ENCODE measurements around the gene F8.
"Not testable (repeated sequence)": the region's sequence is repeated elsewhere in the genome, so short reads cannot be mapped to it uniquely, and the experiment has no call there.

F8 gene

DNA sequence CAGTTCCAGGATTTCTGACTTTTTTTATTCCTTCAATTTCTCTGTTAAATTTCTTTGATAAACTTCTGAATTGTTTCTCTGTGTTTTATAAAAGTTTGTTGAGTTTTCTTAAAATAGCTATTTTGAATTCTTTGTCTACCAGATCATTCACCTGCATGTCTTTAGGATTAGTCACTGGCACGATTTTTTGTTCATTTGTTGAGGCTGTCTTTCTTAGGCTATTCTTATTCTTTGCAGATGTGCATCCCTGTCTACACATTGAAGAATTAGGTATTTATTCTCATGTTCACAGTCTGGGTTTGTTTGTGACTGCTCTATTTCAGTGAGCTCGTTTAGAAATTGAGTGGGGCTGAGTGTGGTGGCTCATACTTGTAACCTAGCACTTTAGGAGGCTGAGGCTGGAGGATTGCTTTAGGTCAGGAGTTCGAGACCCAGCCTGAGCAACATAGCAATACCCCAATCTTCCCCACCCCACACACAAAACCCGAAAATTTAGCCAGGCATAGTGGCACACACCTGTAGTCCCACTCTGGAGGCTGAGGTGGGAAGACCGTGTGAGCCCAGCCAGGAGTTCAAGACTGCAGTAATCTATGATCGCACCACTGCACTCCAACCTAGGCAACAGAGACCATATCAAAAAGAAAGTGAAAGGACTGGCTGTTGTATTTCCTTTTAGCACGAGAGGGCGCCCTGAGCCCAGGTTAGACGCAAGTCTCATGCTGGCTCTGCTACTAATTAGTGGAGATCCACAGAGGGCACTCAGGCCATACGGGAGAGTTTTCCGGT, 42.0 kb downstream of the F8 start:
- DNase-seq, result peak; percentile 88

DNA sequence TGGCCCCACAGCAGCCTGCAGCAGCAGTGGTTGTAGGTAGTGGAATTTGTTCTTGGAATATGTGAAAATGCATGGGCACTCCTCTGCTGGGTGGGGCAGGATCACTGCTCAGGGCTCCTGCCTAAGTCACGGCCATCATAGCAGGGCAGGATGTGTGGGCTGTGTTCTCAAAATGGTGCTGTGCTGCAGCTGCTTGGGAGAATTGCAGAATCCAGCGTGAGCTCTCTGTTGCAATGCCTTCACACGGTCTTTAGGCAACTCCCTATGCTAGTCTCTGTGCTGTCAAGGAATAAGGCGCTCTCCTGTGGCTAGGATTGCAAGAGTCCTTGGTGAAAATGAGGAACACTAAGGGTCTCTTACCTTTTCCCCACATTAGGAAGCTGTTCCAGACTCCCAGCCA, 42.9 kb downstream of the F8 start:
- no peak for DNase-seq

DNA sequence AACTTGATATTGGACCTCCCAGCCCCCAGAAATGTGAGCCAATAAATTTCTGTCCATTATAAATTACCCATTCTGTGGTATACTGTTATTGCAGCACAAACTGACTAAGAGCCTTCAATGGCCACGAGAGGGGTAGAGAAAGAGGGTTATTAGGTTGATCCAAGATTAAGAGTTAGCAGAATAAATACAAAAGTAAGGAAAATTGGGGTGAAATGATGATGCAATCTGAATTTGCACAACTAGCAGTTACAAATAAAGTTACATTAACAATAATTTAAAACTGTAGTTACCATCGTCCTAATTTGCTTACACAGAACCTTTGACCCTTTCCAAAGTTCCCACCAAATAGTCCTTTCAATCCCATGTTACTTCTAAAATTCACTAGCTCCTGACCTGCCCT, 54.2 kb downstream of the F8 start:
- no peak for DNase-seq

DNA sequence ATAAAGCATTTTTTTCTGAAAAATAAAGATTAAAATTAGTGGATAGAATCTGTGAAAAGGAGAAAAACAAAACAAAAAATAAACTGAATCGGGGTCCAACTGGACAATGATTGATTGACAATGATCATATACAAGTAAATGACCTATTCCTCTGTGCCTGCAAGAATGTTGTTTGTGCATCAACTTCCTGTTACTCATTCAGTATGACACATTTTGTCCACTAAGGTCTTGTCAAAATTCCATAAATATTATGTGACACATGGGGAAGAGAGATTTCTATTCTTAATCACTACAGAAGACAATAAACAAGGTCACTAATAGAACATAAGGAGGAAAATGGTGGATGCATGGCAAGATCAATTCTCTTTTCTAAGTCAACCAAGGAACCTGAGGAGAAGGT, 54.9 kb downstream of the F8 start:
- DNase-seq, result no peak

DNA sequence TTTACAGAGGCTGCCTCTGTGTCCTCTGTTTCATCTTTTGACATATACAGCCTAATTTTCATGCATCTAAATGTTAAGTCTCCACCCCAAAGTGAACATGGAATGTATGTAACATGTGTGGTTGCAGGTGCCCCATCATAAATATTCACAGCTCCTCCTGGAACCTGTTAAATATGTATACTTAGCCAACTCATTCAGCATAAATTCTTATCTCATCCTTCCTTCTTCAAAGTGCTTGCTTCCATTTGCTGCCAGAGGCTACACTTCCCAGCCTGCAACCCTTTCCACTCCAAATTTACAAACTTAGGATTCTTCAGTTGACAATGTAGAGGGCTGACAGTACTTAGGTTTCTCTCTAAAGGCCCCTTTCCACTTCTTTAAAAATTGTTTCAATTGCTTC, 60.6 kb downstream of the F8 start:
- no peak for DNase-seq

DNA sequence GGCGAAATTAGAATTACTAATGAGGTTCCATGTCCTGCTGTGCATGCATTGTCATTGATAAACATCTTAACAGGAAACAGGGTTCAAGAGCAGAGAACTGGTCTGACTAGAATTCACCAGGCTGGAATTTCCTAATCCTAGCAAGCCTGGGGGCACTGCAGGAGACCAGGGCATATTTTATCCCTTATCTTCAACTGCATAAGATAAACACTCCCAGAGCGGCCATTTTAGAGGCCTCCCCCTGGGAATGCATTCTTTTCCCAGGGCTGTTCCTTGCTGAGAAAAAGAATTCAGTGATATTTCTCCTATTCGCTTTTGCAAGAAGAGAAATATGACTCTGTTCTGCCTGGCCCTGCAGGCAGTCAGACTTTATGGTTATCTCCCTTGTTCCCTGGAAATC, 66.7 kb downstream of the F8 start:
- DNase-seq, result not testable (repeated sequence)

DNA sequence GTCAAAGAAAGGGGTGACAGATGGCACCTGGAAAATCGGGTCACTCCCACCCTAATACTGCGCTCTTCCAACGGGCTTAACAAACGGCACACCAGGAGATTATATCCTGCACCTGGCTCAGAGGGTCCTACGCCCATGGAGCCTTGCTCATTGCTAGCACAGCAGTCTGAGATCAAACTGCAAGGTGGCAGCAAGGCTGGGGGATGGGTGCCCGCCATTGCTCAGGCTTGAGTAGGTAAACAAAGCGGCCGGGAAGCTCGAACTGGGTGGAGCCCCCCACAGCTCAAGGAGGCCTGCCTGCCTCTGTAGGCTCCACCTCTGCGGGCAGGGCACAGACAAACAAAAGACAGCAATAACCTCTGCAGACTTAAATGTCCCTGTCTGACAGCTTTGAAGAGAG, 83.3 kb downstream of the F8 start:
- not testable (repeated sequence) for DNase-seq

DNA sequence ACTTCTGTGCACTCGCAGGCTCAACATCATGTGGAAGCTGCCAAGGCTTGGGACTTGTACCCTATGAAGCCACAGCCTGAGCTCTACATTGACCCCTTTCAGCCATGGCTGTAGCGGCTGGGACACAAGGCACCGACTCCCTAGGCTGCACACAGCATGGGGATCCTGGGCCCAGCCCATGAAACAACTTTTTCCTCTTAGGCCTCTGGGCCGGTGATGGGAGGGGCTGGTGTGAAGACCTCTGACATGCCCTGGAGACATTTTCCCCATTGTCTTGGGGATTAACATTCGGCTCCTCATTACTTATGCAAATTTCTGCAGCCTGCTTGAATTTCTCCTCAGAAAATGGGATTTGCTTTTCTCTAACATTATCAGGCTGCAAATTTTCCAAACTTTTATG, 97.8 kb downstream of the F8 start:
- not testable (repeated sequence) for DNase-seq

DNA sequence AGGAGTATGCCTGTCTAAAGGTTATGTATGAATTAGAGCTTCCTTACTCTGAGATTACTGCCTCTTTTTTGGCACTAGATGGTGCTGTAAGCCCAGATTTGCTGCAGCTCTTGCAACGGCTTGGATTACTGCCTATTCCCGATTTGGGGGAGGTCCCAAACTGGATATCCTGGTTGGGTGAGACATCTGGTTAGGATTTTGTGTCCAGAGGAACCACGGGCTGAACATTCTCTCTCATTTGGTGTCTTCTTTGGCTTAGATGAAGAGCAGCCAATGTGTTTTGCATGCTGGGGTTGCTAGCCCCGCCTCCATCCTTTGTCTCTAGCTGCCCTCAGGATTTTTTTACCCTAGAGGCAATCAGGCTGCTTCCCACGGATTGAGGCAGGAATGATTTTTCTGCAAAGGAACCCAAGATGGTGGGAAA, 104.5 kb downstream of the F8 start:
- peak; percentile 62 for DNase-seq

DNA sequence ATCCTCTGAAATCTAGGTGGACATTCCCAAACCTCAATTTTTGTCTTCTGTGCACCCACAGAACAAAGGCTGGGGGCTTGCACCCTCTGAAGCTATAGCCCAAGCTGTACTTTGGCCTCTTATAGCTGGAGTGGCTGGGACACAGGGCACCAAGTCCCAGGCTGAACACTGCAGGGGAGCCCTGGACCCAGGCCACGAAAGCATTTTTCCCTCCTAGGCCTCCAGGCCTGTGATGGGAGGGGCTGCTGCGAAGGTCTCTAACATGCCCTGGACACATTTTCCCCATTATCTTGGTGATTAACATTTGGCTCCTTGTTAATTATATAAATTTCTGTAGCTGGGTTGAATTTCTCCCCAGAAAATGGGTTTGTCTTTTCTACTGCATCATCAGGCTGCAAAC, 108.5 kb downstream of the F8 start:
- no peak for DNase-seq

DNA sequence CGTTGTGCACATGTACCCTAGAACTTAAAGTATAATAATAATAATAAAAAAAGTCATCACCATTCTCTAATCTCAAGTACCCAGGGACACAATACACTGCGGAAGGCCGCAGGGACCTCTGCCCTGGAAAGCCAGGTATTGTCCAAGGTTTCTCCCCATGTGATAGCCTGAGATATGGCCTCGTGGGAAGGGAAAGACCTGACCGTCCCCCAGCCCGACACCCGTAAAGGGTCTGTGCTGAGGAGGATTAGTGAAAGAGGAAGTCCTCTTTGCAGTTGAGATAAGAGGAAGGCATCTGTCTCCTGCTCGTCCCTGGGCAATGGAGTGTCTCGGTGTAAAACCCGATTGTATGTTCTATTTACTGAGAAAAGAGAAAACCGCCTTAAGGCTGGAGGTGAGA, 112.0 kb downstream of the F8 start:
- not testable (repeated sequence) for DNase-seq

DNA sequence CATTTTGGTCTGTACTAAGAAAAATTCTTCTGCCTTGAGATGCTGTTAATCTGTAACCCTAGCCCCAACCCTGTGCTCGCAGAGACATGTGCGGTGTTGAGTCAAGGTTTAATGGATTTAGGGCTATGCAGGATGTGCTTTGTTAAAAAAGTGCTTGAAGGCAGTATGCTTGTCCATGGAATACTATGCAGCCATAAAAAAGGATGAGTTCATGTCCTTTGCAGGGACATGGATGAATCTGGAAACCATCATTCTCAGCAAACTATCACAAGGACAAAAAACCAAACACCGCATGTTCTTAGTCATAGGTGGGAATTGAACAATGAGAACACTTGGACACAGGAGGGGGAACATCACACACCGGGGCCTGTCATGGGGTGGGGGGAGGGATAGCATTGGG, 112.5 kb downstream of the F8 start:
- not testable (repeated sequence) for DNase-seq

DNA sequence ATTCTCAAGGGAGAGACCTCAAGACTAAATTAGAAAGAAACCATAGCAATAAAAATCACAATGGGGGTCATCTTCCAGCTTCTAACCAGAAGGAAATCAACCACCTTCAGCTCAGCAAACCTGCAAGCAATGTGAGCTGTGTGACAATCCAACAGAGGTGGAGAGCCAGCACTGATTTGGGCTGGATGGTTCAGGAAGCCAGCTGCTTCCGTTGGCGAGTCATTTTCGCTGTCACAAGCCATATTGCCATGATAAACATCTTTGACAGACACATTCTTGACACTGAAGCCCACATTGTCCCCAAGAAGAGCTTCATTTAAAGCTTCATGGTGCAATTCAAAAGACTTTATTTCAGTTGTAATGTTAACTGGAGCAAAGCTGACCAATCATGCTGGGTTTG, 113.7 kb downstream of the F8 start:
- DNase-seq, result no peak

DNA sequence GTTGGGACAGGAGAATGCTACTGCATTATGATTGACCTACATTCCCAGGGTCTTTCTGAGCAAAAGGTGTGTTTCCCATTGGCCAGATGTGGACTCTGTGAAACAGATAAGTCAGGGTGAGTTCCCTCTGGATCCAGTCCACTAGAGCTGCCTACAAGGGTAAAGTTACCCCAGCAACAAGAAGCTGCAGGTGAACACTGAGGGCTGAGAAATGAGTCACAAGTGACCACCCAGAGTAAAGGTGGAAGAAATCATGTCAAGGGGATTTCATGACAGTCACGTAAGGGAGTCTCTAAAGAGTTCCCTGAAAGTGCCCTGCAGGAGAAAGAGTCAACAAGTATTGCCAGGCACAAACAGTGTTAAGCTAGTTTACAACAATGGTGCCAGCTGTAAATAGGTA, 120.1 kb downstream of the F8 start:
- DNase-seq, result no peak

DNA sequence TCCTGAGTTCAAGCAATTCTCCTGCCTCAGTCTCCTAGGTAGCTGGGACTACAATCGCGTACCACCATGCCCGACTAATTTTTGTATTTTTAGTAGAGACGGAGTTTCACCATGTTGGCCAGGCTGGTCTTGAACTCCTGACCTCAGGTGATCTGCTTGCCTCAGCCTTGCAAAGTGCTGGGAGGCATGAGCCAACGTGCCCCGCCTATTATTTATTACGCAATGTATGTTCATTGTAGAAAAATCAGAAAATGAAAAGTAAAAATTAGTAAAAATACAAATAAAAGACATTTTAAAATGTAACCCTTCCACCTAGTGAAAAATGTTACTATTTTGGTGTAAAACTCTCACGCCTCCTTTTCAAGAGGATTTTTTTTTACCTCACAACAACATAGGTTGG, 122.2 kb downstream of the F8 start:
- DNase-seq, result no peak

DNA sequence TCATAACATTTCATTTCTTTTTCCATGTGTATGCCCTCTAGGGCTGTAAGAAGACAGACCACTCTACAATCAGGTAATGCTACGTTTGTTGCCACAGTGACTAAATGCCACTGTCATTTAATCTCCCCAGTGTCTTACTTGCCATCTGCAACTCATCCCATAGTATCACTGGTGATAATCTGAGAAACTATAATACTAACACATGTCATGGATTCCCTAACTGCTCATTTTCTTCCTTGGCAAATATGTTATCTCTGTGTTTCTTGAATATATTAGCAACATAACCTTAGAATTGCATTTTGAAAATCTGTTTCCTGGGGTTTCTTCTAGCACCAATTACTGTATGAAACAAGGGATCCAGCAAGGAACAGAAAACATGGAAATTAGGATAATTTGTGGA, 130.2 kb downstream of the F8 start:
- DNase-seq, result no peak

DNA sequence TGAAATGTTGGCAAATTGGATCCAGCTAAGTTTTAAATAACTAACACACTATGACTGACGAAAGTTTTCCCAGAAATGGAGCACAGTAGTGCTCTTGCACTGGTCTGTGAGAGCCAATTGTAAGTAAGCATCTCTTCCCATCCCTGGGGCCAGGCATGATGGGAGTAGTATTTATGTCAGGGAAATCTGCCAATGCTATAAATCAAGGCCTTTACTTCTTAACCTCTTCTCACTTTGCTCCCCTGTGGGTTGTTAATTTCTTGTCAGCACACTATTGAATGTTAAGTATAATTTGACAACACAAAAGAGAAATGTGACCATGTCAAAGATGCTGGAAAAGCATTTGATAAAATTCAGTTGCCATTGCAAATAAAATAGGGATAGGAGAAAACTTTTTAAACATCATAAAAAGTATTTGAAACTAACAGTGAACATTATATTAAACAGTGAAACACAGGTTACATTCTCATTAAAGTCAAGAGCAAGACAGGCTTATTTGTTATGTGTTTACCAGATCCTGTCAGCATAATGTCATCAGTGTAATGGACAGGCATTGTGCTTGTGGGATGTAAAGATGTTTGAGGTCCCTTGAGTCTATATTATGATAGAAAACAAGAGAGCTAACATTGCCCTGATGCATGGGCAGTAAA, 131.4 kb downstream of the F8 start:
- DNase-seq, result no peak

DNA sequence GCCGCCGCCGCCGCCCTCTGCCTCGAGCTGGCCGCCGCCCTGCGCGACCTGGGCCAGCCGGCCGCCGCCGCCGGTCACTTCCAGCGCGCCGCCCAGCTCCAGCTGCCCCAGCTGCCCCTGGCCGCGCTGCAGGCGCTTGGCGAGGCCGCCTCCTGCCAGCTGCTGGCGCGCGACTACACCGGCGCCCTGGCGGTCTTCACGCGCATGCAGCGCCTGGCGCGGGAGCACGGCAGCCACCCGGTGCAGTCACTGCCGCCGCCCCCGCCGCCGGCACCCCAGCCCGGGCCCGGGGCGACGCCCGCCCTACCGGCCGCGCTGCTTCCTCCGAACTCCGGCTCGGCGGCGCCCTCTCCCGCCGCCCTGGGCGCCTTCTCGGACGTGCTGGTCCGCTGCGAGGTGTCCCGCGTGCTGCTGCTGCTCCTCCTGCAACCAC, 135.7 kb downstream of the F8 start:
- DNase-seq, result not testable (repeated sequence)

DNA sequence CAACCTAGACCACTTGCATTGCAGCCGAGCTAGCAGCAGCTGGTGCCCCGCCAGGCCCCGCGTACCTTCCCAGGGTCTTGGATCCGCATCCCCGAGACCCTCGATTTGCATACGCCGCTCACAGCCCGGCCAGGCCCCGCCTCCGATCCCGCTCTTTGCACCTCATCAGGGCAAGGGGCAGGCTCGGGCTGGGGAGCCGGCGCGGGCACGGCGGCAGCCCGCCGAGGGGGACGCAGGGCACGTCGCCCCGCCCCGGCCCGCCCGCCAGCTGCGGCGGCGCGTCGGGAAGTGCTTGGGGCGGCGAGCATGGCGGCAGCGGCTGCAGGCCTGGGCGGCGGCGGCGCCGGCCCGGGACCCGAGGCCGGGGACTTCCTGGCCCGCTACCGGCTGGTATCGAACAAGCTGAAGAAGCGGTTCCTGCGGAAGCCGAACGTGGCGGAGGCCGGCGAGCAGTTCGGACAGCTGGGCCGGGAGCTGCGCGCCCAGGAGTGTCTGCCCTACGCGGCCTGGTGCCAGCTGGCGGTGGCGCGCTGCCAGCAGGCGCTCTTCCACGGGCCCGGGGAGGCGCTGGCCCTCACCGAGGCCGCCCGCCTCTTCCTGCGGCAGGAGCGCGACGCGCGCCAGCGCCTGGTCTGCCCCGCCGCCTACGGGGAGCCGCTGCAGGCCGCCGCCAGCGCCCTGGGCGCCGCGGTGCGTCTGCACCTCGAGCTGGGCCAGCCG, 136.3 kb downstream of the F8 start, which contains the start of gene F8A1:
TSS of gene F8A1 (plus strand) at position 287 of the 720 bp plus-strand sequence. CDS start at position 307, 20 bp downstream.
- DNase-seq, result peak; percentile 81

DNA sequence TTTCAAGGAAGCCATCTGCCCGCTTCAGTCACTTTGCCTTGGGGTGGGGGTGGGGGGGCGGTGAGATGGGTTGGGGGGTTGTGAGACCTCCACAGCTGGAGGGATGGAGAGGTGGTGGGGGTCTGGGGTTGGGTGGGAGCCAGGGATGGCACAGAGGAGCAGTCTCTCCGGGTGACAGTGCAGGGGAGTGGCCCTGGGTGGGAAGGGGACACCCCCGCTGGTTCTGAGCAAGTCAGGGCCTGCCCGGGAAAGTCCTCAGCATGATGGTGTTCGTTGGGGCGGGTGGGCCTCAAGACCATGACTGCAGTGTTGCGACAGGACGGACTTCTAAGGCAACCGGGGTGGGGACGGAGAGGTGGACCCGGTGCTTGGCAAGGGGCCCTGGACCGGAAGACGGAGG, 137.0 kb downstream of the F8 start:
- DNase-seq, result not testable (repeated sequence)

DNA sequence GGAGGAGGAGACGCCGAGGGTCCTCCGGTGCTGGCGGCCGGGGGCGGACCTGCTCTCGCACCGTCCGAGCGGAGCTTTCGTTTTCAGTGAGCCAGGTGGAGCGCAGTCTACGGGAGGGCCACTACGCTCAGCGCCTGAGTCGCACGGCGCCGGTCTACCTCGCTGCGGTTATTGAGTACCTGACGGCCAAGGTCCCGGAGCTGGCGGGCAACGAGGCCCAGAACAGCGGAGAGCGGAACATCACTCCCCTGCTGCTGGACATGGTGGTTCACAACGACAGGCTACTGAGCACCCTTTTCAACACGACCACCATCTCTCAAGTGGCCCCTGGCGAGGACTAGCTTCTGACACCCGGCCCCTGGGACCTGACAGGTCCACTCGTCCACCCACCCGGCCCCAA, 137.5 kb downstream of the F8 start:
- DNase-seq, result not testable (repeated sequence)

DNA sequence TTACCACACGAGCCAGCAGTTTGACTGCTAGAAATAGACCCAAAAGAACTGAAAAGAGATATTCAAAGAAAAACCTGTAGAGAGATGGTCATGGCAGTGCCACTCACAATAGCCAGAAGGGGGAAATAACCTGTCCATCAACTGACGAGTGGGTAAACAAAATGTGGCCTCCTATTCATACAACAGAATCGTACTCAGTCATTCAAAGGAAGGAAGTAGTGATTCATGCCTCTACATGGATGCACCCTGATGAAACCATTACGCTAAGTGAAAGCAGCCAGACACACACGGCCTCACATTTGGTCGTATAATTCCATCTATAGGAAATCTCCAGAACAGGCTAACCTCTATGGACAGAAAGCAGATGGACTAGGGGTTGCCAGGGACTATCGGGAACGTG, 138.5 kb downstream of the F8 start:
- not testable (repeated sequence) for DNase-seq

DNA sequence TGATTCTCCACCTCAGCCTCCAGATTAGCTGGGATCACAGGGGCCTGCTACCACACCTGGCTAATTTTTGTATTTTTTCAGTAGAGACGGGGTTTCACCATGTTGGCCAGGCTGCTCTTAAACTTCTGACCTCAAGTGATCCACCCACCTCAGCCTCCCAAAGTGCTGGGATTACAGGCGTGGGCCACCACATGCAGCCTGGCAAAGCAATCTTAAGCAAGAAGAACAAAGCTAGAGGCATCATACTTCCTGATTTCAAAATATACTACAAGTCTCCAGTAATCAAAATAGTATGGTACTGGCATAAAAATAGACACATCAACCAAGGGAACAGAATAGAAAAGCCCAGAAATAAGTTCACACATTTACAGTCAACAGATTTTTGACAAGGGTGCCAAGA, 149.2 kb downstream of the F8 start:
- no peak for DNase-seq

DNA sequence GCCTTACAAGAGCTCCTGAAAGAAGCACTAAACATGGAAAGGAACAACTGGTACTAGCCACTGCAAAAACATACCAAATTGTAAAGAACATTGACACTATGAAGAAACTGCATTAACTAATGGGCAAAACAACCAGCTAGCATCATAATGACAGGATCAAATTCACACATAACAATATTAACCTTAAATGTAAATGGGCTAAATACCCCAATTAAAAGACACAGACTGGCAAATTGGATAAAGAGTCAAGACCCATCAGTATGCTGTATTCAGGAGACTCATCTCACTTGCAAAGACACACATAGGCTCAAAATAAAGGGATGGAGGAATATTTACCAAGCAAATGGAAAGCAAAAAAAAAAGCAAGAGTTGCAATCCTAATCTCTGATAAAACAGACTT, 154.0 kb downstream of the F8 start:
- DNase-seq, result not testable (repeated sequence)

All from activated effector memory CD4-positive, alpha-beta T cell treated with anti-CD3 and anti-CD28 coated beads, Interleukin-2, amount 50 U/mL, for 16 hours (primary cell).